ENCODE results near the gene RNF112.

DNA sequence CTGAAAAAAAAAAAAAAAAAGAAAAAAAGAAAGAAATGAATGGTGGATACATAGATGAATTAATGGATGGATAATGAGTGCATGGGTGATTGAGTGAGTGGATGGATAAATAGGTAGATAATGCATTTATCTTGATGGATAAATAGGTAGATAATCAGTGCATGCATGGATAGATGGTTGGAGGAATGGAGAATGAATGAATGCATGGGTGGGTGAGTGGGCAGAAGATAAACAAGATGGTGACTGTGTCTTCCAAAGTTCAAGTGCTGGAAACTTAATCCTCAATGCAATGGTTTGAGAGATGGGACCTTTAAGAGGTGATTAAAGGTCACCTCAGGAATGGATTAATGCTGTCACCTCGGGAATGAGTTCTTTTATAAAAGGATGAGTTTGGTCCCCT lies 6.8 kb upstream of the RNF112 start:
- no peak for TF ChIP-seq POLR2A (IDR thresholded peaks at IDR 0.05)
- TF ChIP-seq, protein P1, sequence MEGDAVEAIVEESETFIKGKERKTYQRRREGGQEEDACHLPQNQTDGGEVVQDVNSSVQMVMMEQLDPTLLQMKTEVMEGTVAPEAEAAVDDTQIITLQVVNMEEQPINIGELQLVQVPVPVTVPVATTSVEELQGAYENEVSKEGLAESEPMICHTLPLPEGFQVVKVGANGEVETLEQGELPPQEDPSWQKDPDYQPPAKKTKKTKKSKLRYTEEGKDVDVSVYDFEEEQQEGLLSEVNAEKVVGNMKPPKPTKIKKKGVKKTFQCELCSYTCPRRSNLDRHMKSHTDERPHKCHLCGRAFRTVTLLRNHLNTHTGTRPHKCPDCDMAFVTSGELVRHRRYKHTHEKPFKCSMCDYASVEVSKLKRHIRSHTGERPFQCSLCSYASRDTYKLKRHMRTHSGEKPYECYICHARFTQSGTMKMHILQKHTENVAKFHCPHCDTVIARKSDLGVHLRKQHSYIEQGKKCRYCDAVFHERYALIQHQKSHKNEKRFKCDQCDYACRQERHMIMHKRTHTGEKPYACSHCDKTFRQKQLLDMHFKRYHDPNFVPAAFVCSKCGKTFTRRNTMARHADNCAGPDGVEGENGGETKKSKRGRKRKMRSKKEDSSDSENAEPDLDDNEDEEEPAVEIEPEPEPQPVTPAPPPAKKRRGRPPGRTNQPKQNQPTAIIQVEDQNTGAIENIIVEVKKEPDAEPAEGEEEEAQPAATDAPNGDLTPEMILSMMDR (IDR thresholded peaks at IDR 0.05) = no peak
- TF ChIP-seq EP300 (IDR thresholded peaks at IDR 0.05) = no peak

Data from tibial nerve (tissue), 4 donors.